ENCODE measurements around the gene ELAPOR1. TPM values are rescaled to one million over a fixed set of nuclear protein-coding genes. Genes with fewer than 3 reads are reported as not detected.

The ELAPOR1 gene
- total and polyA plus RNA-seq, 9 of the 15 experiments (the other 6 are each of a cell fraction or from before 2014, with no cell fraction given), result 0.07 to 1.2 (median 0.18) TPM

DNA sequence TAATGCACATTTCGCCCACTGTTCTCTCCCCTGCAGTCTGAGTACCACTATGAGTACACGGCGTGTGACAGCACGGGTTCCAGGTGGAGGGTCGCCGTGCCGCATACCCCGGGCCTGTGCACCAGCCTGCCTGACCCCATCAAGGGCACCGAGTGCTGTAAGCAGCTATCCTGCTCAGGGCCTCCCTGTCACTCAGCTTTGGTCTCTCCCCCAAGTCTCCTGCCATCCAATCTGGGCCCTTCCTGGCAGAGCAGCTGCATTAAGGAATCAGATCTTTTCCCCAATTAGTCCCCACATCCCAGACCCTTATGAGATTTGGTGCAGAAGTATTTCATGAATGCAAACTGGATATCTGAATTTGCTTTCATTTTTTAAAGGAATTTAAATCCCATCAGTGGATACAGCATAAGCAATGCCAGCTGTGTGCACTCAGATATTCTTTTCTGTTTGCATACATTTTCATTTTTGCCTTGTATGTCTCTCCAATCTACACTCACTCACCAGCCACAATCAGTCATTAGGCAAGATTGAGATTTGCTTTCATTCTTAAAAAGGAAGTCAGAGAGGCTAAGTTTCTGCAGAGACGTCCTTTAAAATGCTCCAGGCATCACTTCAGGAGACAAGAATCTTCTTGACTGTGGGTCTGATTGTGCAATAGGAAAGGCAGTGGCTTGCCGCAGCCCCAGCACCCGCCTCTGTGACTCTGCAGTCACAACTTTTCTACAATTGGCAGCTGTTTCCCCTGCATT lies 48.1 kb downstream of the ELAPOR1 start (continued):
- TF ChIP-seq, protein P1, sequence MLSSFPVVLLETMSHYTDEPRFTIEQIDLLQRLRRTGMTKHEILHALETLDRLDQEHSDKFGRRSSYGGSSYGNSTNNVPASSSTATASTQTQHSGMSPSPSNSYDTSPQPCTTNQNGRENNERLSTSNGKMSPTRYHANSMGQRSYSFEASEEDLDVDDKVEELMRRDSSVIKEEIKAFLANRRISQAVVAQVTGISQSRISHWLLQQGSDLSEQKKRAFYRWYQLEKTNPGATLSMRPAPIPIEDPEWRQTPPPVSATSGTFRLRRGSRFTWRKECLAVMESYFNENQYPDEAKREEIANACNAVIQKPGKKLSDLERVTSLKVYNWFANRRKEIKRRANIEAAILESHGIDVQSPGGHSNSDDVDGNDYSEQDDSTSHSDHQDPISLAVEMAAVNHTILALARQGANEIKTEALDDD (IDR thresholded peaks at IDR 0.05), result 0 out of 2 replicates have a peak, but pooled peaks have one; percentile 15
- TF ChIP-seq, protein P2, sequence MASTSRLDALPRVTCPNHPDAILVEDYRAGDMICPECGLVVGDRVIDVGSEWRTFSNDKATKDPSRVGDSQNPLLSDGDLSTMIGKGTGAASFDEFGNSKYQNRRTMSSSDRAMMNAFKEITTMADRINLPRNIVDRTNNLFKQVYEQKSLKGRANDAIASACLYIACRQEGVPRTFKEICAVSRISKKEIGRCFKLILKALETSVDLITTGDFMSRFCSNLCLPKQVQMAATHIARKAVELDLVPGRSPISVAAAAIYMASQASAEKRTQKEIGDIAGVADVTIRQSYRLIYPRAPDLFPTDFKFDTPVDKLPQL (IDR thresholded peaks at IDR 0.05; ENCODE audit: extremely low read depth, insufficient read length), result no peak
- no peak for TF ChIP-seq ATF2 (CRISPR knock-in tag; IDR thresholded peaks at IDR 0.05)
- TF ChIP-seq MYC (IDR thresholded peaks at IDR 0.05; ENCODE audit: low read depth, low read length), result no peak
- no peak for TF ChIP-seq MYC (CRISPR knock-in tag; IDR thresholded peaks at IDR 0.05; ENCODE audit: borderline replicate concordance, low read depth)
- TF ChIP-seq ZNF79 (CRISPR knock-in tag; IDR thresholded peaks at IDR 0.05; ENCODE audit: low read depth), result no peak
- TF ChIP-seq BRCA1 (IDR thresholded peaks at IDR 0.05), result no peak
- TF ChIP-seq BRCA1 (CRISPR knock-in tag; IDR thresholded peaks at IDR 0.05), result no peak
- TF ChIP-seq SRSF9 (IDR thresholded peaks at IDR 0.05; ENCODE audit: borderline replicate concordance, low read depth, low read length), result no peak
- no peak for TF ChIP-seq ZC3H4 (CRISPR knock-in tag; IDR thresholded peaks at IDR 0.05; ENCODE audit: borderline replicate concordance)
- no peak for TF ChIP-seq ZBTB8A (IDR thresholded peaks at IDR 0.05; ENCODE audit: partially characterized antibody)
- no peak for TF ChIP-seq POLR2H (tag; IDR thresholded peaks at IDR 0.05; ENCODE audit: low read depth)
- TF ChIP-seq, protein P3, sequence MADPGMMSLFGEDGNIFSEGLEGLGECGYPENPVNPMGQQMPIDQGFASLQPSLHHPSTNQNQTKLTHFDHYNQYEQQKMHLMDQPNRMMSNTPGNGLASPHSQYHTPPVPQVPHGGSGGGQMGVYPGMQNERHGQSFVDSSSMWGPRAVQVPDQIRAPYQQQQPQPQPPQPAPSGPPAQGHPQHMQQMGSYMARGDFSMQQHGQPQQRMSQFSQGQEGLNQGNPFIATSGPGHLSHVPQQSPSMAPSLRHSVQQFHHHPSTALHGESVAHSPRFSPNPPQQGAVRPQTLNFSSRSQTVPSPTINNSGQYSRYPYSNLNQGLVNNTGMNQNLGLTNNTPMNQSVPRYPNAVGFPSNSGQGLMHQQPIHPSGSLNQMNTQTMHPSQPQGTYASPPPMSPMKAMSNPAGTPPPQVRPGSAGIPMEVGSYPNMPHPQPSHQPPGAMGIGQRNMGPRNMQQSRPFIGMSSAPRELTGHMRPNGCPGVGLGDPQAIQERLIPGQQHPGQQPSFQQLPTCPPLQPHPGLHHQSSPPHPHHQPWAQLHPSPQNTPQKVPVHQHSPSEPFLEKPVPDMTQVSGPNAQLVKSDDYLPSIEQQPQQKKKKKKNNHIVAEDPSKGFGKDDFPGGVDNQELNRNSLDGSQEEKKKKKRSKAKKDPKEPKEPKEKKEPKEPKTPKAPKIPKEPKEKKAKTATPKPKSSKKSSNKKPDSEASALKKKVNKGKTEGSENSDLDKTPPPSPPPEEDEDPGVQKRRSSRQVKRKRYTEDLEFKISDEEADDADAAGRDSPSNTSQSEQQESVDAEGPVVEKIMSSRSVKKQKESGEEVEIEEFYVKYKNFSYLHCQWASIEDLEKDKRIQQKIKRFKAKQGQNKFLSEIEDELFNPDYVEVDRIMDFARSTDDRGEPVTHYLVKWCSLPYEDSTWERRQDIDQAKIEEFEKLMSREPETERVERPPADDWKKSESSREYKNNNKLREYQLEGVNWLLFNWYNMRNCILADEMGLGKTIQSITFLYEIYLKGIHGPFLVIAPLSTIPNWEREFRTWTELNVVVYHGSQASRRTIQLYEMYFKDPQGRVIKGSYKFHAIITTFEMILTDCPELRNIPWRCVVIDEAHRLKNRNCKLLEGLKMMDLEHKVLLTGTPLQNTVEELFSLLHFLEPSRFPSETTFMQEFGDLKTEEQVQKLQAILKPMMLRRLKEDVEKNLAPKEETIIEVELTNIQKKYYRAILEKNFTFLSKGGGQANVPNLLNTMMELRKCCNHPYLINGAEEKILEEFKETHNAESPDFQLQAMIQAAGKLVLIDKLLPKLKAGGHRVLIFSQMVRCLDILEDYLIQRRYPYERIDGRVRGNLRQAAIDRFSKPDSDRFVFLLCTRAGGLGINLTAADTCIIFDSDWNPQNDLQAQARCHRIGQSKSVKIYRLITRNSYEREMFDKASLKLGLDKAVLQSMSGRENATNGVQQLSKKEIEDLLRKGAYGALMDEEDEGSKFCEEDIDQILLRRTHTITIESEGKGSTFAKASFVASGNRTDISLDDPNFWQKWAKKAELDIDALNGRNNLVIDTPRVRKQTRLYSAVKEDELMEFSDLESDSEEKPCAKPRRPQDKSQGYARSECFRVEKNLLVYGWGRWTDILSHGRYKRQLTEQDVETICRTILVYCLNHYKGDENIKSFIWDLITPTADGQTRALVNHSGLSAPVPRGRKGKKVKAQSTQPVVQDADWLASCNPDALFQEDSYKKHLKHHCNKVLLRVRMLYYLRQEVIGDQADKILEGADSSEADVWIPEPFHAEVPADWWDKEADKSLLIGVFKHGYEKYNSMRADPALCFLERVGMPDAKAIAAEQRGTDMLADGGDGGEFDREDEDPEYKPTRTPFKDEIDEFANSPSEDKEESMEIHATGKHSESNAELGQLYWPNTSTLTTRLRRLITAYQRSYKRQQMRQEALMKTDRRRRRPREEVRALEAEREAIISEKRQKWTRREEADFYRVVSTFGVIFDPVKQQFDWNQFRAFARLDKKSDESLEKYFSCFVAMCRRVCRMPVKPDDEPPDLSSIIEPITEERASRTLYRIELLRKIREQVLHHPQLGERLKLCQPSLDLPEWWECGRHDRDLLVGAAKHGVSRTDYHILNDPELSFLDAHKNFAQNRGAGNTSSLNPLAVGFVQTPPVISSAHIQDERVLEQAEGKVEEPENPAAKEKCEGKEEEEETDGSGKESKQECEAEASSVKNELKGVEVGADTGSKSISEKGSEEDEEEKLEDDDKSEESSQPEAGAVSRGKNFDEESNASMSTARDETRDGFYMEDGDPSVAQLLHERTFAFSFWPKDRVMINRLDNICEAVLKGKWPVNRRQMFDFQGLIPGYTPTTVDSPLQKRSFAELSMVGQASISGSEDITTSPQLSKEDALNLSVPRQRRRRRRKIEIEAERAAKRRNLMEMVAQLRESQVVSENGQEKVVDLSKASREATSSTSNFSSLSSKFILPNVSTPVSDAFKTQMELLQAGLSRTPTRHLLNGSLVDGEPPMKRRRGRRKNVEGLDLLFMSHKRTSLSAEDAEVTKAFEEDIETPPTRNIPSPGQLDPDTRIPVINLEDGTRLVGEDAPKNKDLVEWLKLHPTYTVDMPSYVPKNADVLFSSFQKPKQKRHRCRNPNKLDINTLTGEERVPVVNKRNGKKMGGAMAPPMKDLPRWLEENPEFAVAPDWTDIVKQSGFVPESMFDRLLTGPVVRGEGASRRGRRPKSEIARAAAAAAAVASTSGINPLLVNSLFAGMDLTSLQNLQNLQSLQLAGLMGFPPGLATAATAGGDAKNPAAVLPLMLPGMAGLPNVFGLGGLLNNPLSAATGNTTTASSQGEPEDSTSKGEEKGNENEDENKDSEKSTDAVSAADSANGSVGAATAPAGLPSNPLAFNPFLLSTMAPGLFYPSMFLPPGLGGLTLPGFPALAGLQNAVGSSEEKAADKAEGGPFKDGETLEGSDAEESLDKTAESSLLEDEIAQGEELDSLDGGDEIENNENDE (IDR thresholded peaks at IDR 0.05; ENCODE audit: low read depth, low read length), result no peak

Data from K562 (cell line).